GM18867 (cell line): Measurements from ENCODE around the gene PHKG2.

Experiments
- ATAC-seq: cut with Tn5 transposase; IDR thresholded peaks from one replicate; pipeline ENCODE4 v1.9.1; 2021; ENCODE audit warnings: mild to moderate bottlenecking, moderate library complexity; ENCODE audit not compliant: unreplicated experiment

PHKG2 gene

GRCh38 chr16:30755955-30756780 lies 7.9 kb downstream of the PHKG2 start:
- no peak for ATAC-seq

GRCh38 chr16:30756781-30757100 lies 8.5 kb downstream of the PHKG2 start:
- ATAC-seq: no peak

- ATAC-seq: no peak
Measured at GRCh38 chr16:30757316-30757715, 9.1 kb downstream of the PHKG2 start.

DNA sequence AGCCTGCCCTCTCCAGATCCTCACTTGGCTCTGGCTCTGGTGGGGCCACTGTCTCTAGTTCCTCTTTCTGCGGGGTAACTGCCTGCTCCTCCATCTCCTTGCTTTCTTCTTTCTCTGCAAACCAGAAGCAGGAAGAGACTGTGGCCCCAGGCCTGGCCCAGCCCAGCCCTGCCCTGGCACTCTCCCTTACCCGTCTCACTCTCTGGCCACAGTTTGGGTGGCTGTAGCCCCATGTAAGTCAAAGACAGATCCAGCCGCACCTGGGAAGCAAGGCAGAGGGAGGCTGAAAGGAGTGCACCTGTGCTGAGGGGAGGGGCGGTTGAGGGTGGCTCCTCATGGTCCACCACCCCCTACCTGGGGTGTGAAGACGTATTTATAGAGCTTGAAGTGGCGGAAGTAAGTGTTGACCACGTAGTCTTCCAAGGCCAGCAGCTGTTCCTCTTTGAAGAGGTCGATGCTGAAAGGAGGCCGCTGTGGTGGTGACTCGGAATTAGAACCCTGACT lies 10.8 kb downstream of the PHKG2 start:
- ATAC-seq: no peak

GRCh38 chr16:30760001-30760559 lies 11.9 kb downstream of the PHKG2 start:
- ATAC-seq: no peak

DNA sequence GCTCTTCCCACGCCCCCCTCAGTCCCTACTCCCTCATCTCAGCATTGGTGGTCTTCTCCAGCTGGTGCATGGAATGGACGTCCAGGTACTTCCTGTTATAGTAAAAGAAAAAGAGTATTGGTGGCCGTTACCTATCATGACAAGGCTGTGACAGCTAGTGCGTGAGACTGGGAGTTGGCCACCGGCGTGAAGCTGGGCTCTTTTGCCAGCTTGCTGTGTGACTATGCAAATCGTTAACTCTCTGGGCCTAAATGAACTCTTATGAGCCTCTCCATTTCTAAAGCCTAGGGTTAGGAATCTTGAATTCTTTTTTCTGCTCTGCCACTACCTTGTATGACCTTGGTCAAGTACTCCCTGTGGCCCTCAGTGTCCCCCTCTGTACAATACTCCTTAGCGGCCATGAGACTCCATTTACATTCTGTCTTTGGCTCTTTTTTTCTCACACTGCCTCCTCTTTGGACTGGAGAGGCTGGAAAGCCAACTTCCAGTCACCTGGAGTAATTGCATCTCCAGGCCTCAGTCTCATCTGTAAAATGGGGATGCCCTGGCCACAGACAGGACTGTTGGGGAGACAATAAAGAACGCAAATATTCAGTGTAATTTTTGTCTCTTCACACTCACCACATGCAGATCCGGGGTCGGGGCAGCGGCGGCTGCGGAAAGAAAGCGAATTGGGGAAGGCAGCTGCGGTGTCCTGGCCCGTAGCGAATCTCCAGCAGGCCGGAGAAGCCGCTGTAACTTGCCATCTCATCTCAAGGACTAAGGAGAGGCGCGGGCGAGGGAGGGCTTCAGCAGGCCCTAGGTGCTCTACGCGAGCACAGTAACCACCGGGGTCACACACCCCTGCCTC lies 12.6 kb downstream of the PHKG2 start:
- ATAC-seq: no peak

GRCh38 chr16:30761427-30761927 lies 13.3 kb downstream of the PHKG2 start:
- peak; percentile 30 for ATAC-seq

DNA sequence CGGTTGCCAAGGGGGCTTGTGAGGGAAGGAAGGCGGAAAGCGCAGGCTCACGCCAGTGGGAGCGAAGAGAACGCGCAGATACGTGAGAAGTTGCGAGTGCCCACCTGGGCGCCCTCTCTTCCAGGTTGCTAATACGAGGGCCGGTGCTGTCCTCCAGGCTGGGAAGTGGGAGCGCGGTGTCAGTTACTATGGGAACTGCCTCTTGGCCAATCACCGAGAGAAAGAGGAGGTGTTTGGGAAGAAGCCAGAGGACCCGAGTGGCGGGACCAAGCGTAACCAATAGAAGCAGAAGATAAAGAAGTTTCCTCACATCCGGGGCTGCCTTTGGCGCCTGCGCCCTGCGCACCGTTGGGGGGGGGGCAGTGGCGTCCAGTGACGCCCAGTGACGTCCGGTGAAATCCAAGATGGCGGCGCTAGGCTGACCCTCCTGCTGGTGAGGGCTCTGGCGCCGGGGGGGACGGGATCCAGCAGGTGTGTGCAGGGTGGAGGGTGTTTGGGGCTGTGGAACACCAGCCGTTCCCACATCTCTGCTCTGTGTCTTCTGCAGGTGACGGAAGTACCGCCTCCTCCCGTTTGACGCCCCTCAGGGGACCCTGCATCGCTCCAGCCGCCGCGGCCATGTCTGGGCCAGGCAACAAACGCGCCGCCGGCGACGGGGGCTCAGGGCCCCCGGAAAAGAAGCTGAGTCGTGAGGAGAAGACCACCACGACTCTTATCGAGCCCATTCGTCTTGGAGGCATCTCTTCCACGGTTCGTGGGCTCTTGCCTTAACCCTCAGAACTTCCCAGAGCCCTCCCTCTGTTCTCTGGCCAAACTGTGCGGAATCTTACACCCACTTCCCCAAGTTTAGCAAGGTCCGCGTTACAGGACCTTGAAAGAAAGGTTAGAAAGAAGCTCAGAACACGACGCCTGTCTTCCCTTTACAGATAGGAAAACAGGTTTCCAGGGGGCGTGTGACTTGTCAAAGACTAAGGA lies 14.0 kb downstream of the PHKG2 start, which contains the start of the genes CFAP119 and RNF40:
Gene CFAP119, minus strand, starts transcription at position 135 of the 975 bp plus-strand sequence. CDS start 314 bp downstream, outside the sequence.
Gene RNF40, plus strand, starts transcription at position 395 of the 975 bp plus-strand sequence. Its CDS starts 224 bp downstream, at position 619.
- ATAC-seq: peak; percentile 86

- ATAC-seq: no peak
Measured at GRCh38 chr16:30762991-30763725, 14.9 kb downstream of the PHKG2 start.

GRCh38 chr16:30764086-30764485 lies 15.9 kb downstream of the PHKG2 start:
- ATAC-seq: no peak

GRCh38 chr16:30764816-30765465 lies 16.7 kb downstream of the PHKG2 start:
- ATAC-seq: no peak

GRCh38 chr16:30766206-30766932 lies 18.1 kb downstream of the PHKG2 start:
- no peak for ATAC-seq

GRCh38 chr16:30766933-30767284 lies 18.7 kb downstream of the PHKG2 start:
- no peak for ATAC-seq

GRCh38 chr16:30767767-30768465 lies 19.7 kb downstream of the PHKG2 start:
- ATAC-seq: peak; percentile 47

- ATAC-seq: no peak
Measured at GRCh38 chr16:30768583-30769181, 20.5 kb downstream of the PHKG2 start.

- no peak for ATAC-seq
Measured at GRCh38 chr16:30769379-30770089, 21.3 kb downstream of the PHKG2 start.

DNA sequence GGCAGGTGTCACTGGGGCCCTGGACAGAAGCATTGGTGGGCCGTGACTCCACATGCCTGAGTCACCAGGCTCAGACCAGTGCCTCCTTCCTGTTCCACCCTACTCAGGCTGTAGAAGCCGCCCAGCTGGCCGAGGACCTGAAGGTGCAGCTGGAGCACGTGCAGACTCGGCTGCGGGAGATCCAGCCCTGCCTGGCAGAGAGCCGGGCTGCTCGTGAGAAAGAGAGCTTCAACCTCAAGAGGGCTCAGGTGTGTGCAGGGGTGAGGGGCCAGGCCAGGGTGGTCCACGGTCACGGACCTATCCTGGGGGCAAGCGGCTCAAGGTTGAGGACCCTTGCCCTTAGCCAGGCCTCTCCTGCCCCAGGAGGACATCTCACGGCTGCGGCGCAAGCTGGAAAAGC lies 23.5 kb downstream of the PHKG2 start:
- no peak for ATAC-seq
